ENCODE data around the gene DLGAP3.

DNA sequence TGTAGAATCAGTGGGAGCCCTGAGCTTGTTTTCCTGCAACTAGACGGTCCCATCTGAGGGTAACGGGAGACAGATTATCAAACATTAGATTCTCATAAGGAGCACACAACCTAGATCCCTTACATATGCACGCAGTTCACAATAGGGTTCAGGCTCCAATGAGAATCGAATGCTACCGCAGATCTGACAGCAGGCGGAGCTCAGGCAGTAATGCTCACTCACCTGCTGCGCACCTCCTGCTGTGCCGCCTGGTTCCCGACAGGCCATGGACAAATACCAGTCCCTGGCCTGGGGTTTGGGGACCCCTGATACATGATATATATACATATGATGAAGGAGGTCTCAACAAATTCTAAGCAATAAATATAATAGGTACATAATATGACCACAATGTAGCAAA lies 50.2 kb downstream of the DLGAP3 start:
- TF ChIP-seq, protein P1, sequence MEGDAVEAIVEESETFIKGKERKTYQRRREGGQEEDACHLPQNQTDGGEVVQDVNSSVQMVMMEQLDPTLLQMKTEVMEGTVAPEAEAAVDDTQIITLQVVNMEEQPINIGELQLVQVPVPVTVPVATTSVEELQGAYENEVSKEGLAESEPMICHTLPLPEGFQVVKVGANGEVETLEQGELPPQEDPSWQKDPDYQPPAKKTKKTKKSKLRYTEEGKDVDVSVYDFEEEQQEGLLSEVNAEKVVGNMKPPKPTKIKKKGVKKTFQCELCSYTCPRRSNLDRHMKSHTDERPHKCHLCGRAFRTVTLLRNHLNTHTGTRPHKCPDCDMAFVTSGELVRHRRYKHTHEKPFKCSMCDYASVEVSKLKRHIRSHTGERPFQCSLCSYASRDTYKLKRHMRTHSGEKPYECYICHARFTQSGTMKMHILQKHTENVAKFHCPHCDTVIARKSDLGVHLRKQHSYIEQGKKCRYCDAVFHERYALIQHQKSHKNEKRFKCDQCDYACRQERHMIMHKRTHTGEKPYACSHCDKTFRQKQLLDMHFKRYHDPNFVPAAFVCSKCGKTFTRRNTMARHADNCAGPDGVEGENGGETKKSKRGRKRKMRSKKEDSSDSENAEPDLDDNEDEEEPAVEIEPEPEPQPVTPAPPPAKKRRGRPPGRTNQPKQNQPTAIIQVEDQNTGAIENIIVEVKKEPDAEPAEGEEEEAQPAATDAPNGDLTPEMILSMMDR (IDR thresholded peaks at IDR 0.05), result no peak
- no peak for TF ChIP-seq EP300 (IDR thresholded peaks at IDR 0.05)

Measured in ovary (tissue), 3 donors.